Measurements from ENCODE around the gene KCNK4. TPM values are rescaled to one million over a fixed set of nuclear protein-coding genes. Genes with fewer than 3 reads are reported as not detected.
A peak's percentile ranks its signal among the peaks of the same experiment; 100 is the strongest.

The KCNK4 gene
- total and polyA plus RNA-seq, 4 donors: not detected

- Histone ChIP-seq H3K36me3 (ENCODE audit: control insufficient read depth in 4 of 4, insufficient read depth in 3 of 4, low read depth in 1 of 4, low read length in 3 of 4) (peaks cover 0 to 6% (median 4%) of the 10 kb centered on the region in 4 donors), H3K9me3 (ENCODE audit: control insufficient read depth in 4 of 4, low read length in 3 of 4) (no peaks in the 10 kb centered on the region), H3K27me3 (ENCODE audit: control insufficient read depth in 4 of 4, insufficient read depth in 4 of 4, low read length in 3 of 4) (no peaks in the 10 kb centered on the region), H3K4me3 (ENCODE audit: low read depth in 1 of 3, low read length in 3 of 3) (peak overlapping the region in 2 of 3 donors; percentile 92 to 96), H3K9ac (ENCODE audit: low read depth in 1 of 2, low read length in 2 of 2) (peak overlapping the region in 1 of 2 donors; percentile 8), H3K27ac (ENCODE audit: low read depth in 1 of 2, low read length in 2 of 2) (peak overlapping the region; percentile 95 to 97), H3K4me1 (ENCODE audit: control insufficient read depth in 4 of 4, insufficient read depth in 4 of 4, low read length in 3 of 4) (peaks cover 11 to 67% (median 52%) of the 10 kb centered on the region in 4 donors)
- no peak for DNase-seq (ENCODE audit: low spot score)
- TF ChIP-seq SP1 (IDR thresholded peaks at IDR 0.05) (no peak), JUND (IDR thresholded peaks at IDR 0.05) (no peak), ZBTB33 (IDR thresholded peaks at IDR 0.05) (no peak), YY1 (IDR thresholded peaks at IDR 0.05) (no peak), GABPA (IDR thresholded peaks at IDR 0.05 in 1 of 2, conservative IDR thresholded peaks at IDR 0.05 in 1 of 2) (no peak), FOXA1 (IDR thresholded peaks at IDR 0.05) (no peak), FOXA2 (IDR thresholded peaks at IDR 0.05) (no peak), ATF3 (IDR thresholded peaks at IDR 0.05) (no peak), TAF1 (conservative IDR thresholded peaks at IDR 0.05) (no peak), NR2F2 (IDR thresholded peaks at IDR 0.05) (no peak), EGR1 (IDR thresholded peaks at IDR 0.05; ENCODE audit: low read depth in 2 of 2) (no peak), RXRA (IDR thresholded peaks at IDR 0.05) (no peak), RAD21 (IDR thresholded peaks at IDR 0.05) (no peak), CTCF (IDR thresholded peaks at IDR 0.05; ENCODE audit: low read depth, low read length, missing input control) (no peak), REST (IDR thresholded peaks at IDR 0.05) (no peak), HNF4A (conservative IDR thresholded peaks at IDR 0.05) (no peak), MAX (IDR thresholded peaks at IDR 0.05) (no peak), HNF4G (IDR thresholded peaks at IDR 0.05) (no peak)
- 36% methylated on average over 31 of the region's 31 CpGs for WGBS
Observed at GRCh38 chr11:64247729-64248531, 43.2 kb upstream of the KCNK4 start.

Data from liver (tissue), 9 donors.